ENCODE measurements around the gene DBT.
"Not testable (repeated sequence)": the region's sequence is repeated elsewhere in the genome, so short reads cannot be mapped to it uniquely, and the experiment has no call there.

DBT gene

GRCh38 chr1:100253552-100253951, 3.9 kb upstream of the DBT start:
- intact Hi-C loops (cut with DNase I) = no loop called here
- no peak for DNase-seq

GRCh38 chr1:100252901-100253300, 3.3 kb upstream of the DBT start:
- no peak for DNase-seq
- intact Hi-C loops (cut with DNase I) = no loop called here

- no peak for DNase-seq
- intact Hi-C loops (cut with DNase I) = no loop called here
Observed at GRCh38 chr1:100250807-100251206, 1.2 kb upstream of the DBT start.

- no peak for DNase-seq
- intact Hi-C loops (cut with DNase I) = no loop called here
Observed at GRCh38 chr1:100250264-100250663, 630 bp upstream of the DBT start.

GRCh38 chr1:100249155-100249536, 488 bp downstream of the DBT start:
- intact Hi-C loops (cut with DNase I) = loop anchor here (2.0 to 5.0 kb wide), 3 partner anchors 18 to 117 kb away; partner anchors contain the start of genes RTCA, SASS6 and TRMT13
- no peak for DNase-seq

GRCh38 chr1:100246738-100247137, 2.9 kb downstream of the DBT start:
- DNase-seq = no peak
- intact Hi-C loops (cut with DNase I) = loop anchor here (5.0 kb wide), 1 partner anchor 114 kb away; the partner anchor contains the start of genes SASS6 and TRMT13

GRCh38 chr1:100240631-100241030, 9.0 kb downstream of the DBT start:
- DNase-seq = no peak
- intact Hi-C loops (cut with DNase I) = no loop called here

GRCh38 chr1:100239961-100240360, 9.7 kb downstream of the DBT start:
- intact Hi-C loops (cut with DNase I) = no loop called here
- DNase-seq = no peak

GRCh38 chr1:100237091-100237490, 12.5 kb downstream of the DBT start:
- DNase-seq = no peak
- intact Hi-C loops (cut with DNase I) = no loop called here

GRCh38 chr1:100234432-100234831, 15.2 kb downstream of the DBT start:
- intact Hi-C loops (cut with DNase I) = no loop called here
- DNase-seq = no peak

- DNase-seq; intact Hi-C loops (cut with DNase I): not testable (repeated sequence)
Observed at GRCh38 chr1:100233566-100233965, 16.1 kb downstream of the DBT start.

GRCh38 chr1:100232156-100232555, 17.5 kb downstream of the DBT start:
- DNase-seq = no peak
- intact Hi-C loops (cut with DNase I) = no loop called here

GRCh38 chr1:100231721-100232120, 17.9 kb downstream of the DBT start:
- no peak for DNase-seq
- intact Hi-C loops (cut with DNase I) = no loop called here

GRCh38 chr1:100230765-100231164, 18.9 kb downstream of the DBT start:
- DNase-seq = no peak
- intact Hi-C loops (cut with DNase I) = no loop called here

GRCh38 chr1:100229681-100230443, 19.8 kb downstream of the DBT start:
- intact Hi-C loops (cut with DNase I) = no loop called here
- DNase-seq = no peak

- intact Hi-C loops (cut with DNase I) = no loop called here
- DNase-seq = no peak
Observed at GRCh38 chr1:100222428-100222827, 27.2 kb downstream of the DBT start.

- DNase-seq = no peak
- intact Hi-C loops (cut with DNase I) = no loop called here
Observed at GRCh38 chr1:100219883-100220282, 29.8 kb downstream of the DBT start.

GRCh38 chr1:100219457-100219856, 30.2 kb downstream of the DBT start:
- DNase-seq = no peak
- intact Hi-C loops (cut with DNase I) = no loop called here

- intact Hi-C loops (cut with DNase I) = no loop called here
- no peak for DNase-seq
Observed at GRCh38 chr1:100217834-100218233, 31.8 kb downstream of the DBT start.

- intact Hi-C loops (cut with DNase I) = no loop called here
- DNase-seq = no peak
Observed at GRCh38 chr1:100215101-100215500, 34.5 kb downstream of the DBT start.

- intact Hi-C loops (cut with DNase I) = no loop called here
- DNase-seq = peak in 1 of 10 donors; percentile 82
Observed at GRCh38 chr1:100213141-100213540, 36.5 kb downstream of the DBT start.

GRCh38 chr1:100206301-100206700, 43.3 kb downstream of the DBT start:
- intact Hi-C loops (cut with DNase I) = no loop called here
- no peak for DNase-seq

- intact Hi-C loops (cut with DNase I); DNase-seq: not testable (repeated sequence)
Observed at GRCh38 chr1:100205593-100205992, 44.0 kb downstream of the DBT start.

Data from posterior cingulate gyrus (tissue), 11 donors.